ENCODE results near the gene HBP1.
"Not testable (repeated sequence)": the region's sequence is repeated elsewhere in the genome, so short reads cannot be mapped to it uniquely, and the experiment has no call there.

The HBP1 gene

GRCh38 chr7:107155726-107156125, 13.1 kb upstream of the HBP1 start:
- not testable (repeated sequence) for DNase-seq (ENCODE audit: low spot score)

DNA sequence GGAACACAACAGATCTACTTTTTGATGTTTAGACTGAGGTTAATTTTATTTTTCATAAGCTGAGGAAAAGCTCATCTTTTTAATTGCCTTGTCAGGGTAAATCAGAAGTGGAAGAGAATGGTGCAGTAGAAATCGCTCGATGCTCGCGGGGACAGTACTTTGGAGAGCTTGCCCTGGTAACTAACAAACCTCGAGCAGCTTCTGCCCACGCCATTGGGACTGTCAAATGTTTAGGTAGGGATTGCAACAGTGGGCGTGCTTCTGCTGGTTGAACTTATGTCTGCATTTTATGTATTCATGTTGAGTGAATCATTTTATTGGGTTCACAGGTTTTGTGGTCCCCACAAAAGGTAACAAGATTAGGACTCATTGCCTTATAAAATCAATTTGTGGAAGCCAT, 11.7 kb upstream of the HBP1 start:
- DNase-seq (ENCODE audit: low spot score) = no peak

DNA sequence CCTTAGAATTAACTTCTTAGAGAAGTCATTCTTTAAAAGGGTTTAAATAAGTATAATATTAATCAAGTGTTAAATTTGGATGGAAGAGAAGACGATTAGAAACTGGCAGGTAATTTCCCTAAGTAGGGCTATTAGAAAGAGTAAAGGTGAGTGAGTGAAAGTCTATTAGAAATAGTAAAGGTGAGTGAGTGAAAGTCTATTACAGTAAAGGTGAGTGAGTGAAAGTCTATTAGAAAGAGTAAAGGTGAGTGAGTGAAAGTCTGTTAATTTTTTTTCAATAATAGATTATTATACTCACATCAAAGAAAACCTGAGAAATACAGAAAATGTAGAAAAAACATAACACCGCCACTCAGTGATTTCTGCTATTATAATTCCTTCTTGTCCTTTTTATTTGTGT, 10.8 kb upstream of the HBP1 start:
- no peak for DNase-seq (ENCODE audit: low spot score)

DNA sequence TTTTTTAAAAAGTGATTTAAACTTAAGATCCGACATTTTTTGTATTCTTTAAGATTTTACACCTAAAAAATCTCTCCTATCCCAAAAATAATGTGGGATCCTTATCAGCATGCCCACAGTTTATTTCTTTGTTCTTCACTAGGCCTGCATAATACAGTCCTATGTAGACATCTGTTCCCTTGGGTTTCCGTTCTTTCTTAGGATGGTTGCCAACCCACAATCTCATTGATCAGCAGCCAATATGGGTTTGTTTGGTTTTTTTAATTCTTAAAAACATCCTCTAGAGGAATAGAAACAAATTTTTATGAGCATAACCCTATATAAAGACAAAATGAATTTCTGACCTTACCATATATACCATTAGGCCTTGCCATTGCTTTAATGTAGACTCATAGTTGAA, 8.4 kb upstream of the HBP1 start:
- DNase-seq (ENCODE audit: low spot score) = no peak

DNA sequence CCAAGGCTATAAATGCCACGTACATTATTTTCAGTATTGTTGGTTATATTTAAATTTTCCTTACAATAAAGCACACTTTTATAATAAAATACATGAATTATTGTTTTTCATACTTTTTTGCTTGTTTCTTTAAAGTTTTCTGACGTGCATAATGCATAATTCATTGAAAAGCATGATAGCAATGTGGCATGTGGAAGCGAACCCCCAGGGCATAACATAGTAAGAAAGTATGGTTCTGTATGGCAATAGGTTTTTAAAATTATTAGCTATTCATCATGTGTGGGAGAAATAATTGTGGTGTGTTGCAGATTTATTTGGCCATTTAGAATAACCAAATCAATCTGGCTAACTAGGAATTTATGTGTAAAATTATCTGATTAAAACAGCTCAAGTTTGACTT, 7.4 kb upstream of the HBP1 start:
- no peak for DNase-seq (ENCODE audit: low spot score)

- no peak for DNase-seq (ENCODE audit: low spot score)
These were observed 6.3 kb upstream of the HBP1 start for GRCh38 chr7:107162475-107162874.

DNA sequence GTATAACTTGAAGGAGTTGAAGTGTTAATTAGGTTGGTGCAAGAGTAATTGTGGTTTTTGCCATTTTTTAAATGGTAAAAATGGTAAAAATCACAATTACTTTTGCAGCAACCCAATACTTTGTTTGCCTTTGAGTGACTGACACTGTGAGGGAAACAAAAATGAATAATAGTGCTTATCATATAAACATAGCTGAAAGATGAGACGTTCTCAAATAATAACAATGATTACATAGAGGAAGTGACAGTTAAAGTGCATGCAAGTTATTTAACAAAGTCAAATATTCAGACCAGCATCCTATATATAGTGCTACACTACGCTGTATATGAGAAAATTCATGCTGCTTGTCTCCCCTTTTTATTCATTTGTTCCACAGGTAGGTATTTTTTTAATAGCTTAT, 4.7 kb upstream of the HBP1 start:
- no peak for DNase-seq (ENCODE audit: low spot score)

DNA sequence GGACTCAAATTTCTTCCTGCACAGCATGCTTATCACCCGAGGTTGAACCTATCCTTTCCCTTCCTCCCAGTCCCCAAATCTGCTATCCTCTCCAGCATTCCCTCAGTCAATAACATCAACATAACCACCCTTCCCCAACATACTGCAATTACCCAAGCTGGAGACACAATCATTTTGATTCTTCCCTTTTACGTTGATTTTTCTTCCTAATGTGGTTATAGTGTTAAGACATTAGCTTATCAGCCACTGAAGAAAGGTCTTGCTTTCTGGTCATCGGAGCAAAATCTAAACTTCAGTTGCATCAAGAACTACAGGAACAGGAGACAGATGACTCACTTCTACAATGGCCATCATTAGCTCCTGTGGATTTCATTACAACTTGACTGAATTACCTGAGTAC, 3.5 kb upstream of the HBP1 start:
- DNase-seq (ENCODE audit: low spot score) = no peak

DNA sequence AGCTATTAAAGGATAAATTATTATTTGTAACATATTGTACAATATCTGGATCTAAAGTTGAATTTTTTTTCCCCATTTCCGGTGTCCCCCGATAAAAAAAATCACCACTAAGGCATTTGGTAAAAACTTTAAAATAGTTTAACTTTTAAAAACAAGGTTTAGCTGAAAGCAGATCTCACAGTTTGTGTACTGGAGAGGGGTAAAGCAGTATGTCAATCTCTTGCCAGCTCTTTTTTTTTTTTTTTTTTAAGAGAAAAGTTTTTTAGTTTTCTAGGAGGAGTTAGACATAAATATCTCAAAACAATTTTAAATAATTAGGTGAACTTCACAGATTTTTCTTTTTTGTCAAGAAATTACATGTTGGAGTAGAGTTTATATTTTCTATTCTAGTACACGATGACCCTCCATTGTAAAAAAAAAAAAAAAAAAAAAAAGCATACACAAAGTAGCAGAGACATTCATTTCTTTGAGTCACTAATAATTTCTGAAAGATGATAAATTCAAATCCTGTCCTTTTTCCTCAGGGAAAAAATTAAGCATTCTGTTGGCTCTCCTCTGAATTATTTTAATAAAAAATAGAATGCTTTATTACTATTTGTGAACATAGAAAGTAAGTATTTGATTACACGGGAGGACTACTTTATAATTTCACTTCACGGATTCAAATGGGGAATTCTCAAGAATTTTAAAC, 1.9 kb upstream of the HBP1 start:
- no peak for DNase-seq (ENCODE audit: low spot score)

DNA sequence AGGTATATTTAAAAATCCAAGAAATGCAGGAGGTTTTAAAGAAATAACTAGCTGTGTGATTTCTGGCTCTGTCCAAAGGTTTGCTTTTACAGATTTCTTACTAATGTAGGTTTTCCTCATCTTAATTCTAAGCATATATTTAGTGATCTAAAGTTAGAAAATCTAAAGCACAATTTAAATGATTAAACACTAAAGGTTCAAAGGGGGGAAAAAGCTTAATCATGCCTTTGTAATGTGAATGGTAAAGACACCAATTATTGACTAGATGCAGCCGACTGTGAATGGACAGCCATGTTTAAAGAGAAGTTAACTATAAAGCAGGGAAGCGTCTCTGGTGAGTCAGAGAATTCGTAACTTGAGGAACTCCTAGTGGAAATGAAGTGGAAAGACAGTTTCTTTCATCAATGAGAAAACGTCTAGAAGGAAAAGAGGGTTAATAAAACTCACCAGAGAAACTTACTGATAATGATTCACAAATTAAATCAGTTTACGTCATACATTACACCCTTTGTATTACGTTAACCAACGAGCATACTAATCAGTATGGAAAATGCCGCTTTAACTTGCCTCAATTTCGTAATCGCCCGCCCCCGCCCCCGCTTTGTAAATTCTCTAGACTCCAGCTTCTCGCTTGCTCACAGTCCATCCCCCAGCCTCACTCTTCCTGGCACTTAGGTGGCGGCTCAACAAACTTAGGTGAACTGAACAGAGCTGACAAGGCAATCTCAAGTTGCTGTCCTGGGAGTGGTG, 1.1 kb upstream of the HBP1 start:
- DNase-seq (ENCODE audit: low spot score) = peak; percentile 81

GRCh38 chr7:107169120-107170050, 582 bp downstream of the HBP1 start:
- DNase-seq (ENCODE audit: low spot score) = peak; percentile 99

DNA sequence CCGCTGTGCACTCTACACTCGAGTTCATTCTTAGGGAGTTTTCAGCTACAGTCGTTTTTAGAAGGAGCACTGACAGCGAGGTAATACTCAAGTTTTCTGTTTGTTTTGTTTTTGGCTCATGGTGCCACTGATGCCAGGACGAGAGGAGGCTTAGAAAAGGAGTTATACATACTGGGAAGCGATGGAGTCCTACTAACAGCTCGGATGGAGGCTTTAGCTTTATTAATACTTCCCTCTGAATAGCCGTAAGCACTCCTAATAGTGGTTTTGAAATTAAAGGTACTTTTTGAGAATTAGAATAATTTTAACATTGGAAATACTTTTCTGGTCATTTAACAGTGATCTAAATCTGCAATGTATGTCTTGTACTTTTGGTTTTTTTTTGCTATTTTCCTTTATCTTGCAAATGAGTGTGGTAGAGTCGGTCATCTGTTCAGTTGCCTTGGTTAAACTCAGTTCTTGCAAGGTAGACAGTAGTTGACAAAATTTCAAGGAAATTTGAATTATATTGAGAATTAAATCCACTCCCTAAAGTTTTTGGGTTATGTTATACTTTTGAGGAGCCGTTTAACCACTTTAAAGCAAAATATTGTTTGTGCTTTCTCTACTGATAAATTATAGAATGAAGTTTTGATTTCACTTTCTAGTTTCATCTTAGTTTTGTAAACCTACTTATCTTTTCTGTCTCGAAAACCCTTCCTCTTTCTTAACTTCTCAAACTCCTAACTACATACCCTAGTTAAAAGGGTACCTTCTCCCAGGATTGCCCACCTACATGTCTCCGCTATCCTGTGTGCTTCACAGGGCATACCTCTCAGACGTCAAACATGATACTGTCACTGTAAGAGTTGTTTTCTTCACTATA, 1.5 kb downstream of the HBP1 start:
- no peak for DNase-seq (ENCODE audit: low spot score)

DNA sequence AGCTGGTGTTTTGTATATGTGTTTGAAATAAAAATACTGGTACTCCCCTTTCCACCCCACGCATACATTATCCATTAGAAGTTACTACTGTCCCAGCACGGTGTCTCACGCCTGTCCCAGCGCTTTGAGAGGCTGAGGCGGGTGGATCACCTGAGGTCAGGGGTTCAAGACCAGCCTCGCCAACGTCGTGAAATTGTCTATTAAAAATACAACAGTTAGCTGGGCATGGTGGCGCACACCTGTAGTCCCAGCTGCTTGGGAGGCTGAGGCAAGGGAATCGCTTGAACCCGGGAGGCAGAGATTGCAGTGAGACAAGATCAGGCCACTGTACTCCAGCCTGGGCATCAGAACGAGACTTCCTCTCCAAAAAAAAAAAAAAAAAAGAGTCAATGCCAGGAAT, 2.7 kb downstream of the HBP1 start:
- no peak for DNase-seq (ENCODE audit: low spot score)

DNA sequence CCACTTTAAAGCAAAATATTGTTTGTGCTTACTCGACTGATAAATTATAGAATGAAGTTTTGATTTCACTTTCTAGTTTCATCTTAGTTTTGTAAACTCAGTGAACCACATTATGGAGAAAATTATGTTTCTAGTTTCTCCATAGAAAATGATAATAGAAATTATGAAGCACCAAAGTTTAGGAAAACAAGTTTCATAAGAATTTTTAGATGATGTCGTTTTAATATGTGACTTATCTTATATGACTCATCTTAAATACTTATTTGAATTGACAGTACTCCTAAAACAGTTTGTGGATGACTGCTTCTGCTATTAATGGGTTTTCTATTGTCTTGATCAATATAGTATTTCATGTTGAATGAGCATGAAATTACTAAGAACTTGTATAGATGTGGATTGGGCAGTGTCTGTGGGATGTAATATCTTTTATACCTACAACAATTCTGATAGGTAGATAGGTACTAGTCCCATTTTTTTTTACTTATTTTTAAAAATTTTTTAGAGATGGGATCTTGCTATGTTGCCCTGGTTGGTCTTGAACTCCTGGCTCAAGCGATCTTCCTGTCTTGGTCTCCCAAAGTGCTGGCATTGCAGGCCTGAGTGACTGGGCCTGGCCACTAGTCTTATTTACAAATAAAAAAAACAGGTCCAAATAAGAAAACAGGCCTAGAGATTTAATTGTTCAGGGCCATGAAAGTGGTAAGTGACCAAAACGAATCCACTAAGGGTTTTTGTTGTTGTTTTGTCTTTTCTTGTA, 3.7 kb downstream of the HBP1 start:
- no peak for DNase-seq (ENCODE audit: low spot score)

DNA sequence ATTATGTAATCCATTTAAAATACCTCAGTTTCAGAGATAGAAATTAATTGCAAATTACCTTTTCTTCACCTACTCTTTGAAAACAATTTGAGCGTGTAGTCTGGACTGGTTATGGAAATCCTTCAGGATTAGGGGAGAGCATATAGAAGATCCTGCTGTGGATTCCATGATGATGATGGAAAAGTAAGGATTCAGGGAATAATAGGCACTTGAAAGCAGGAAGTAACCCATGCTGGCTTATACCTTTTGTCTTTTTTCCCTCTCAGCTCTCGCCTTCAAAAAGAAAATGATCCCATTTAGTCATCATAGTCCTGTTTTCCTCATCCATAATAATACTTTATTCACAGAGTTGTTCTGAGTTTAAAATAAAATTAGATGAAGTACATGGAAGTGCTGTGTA, 4.4 kb downstream of the HBP1 start:
- DNase-seq (ENCODE audit: low spot score) = no peak

DNA sequence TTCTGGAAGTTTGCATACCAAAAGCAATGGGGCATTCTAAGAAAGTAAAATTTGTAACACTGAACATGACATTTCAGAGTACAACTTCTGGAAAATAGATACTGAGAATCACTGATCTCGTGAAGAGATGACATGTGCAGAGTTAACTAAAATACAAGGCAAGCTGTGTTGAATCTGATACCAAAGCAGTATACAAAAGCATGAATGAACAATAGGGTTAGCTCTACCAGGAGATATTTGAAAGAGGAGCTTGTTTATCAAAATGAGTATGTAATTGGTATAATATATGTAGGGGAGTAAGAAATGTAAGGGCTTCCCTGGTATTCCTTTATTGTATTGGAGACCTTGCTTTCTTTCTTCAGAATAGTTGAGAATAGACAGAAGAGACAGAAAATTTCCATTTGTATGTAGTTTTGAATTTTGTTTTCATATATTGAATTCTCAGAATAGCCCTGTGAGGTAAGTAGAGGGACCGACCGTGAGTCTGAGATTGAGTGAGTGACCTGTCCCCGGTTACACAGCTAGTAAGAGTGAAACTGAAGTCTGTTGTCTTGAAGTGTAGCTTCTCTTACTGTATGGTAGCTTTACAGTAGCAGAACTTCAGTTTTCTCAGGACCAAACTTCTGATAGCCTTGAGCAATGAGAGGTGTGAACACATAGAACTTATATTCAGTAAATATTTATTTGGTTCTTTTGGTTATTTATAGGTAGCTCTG, 5.0 kb downstream of the HBP1 start:
- peak; percentile 75 for DNase-seq (ENCODE audit: low spot score)

DNA sequence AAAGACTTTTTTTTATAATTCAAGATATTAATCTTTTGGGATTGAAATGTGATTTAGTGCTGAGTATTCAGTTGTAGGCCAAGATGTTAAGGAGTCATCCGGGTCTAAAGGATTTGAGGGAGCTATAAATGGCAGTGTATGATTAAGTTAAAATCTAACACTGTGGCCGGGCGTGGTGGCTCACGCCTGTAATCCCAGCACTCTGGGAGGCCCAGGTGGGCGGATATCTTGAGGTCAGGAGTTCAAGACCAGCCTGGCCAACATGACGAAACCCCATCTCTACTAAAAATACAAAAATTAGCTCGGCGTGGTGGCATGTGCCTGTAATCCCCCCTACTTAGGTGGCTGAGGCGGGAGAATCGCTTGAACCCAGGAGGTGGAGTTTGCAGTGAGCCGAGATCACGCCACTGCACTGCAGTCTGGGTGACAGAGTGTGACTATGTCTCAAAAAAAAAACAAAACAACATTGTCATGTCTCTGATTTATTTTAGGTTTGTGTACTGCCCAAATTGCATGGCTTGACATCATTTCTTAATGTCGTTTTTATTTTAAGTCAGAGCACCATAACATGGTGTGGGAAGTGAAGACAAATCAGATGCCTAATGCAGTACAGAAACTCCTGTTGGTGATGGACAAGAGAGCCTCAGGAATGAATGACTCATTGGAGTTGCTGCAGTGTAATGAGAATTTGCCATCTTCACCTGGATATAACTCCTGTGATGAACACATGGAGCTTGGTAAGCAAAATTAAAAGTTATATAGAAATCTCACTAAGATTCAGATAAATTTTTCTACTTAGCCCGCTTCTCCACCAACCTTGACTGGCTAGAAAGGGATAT, 10.7 kb downstream of the HBP1 start:
- no peak for DNase-seq (ENCODE audit: low spot score)

GRCh38 chr7:107180378-107180777, 11.6 kb downstream of the HBP1 start:
- no peak for DNase-seq (ENCODE audit: low spot score)

- no peak for DNase-seq (ENCODE audit: low spot score)
These were observed 12.4 kb downstream of the HBP1 start for GRCh38 chr7:107181172-107181571.

All from globus pallidus (tissue), 1 donor.